K562 (cell line): ENCODE measurements around the gene AP2M1. TPM values are rescaled to one million over a fixed set of nuclear protein-coding genes. Genes with fewer than 3 reads are reported as not detected.

Experiments used
- ATAC-seq: fragments of 200-7000 bp; cut with Tn5 transposase; 3 replicates; pipeline ENCODE4 v1.9.1; 2020; ENCODE audit warnings: moderate library complexity
- BruUV-seq: library from RNA; stranded (reverse); fragments of 400-500 nt; replicated peaks from 2 replicates; lab custom pipeline; 2021; lab: Mats Ljungman, UMichigan
- CTCF ChIA-PET: fragments of 300-600 bp; formaldehyde crosslinking; extraction: SDS; loops from one replicate; lab custom pipeline; 2021; ENCODE audit warnings: low intra/inter-chr PET ratio; lab: Yijun Ruan, JAX
- POLR2A ChIA-PET: fragments of 300-600, 350-650 bp; sonication (Branson Sonifier 250); formaldehyde crosslinking; extraction: SDS; loops from one replicate; lab custom pipeline; 2021; ENCODE audit warnings: antibody characterized with exemption, inconsistent platforms; lab: Yijun Ruan, JAX
- DNase-seq, 4 experiments: peaks; one replicate each; pipeline versions ENCODE4 v3.0.0 to v3.0.0-alpha.2; 2011 to 2018; ENCODE audit warnings: low spot score in 3 of 4, mixed read lengths in 3 of 4; ENCODE audit errors: extremely low read depth in 1 of 4
- FAIRE-seq: peaks from 2 replicates; lab custom pipeline; 2011; peaks lifted over from hg19 to GRCh38; lab: Jason Lieb, UNC
- H2AFZ ChIP-seq: 2 replicates; pipeline ENCODE4 v1.6.0; 2011; ENCODE audit warnings: low read depth, low read length, control low read depth, inconsistent platforms
- H3K27ac ChIP-seq: fragments of 200-600 bp; 3 replicates; pipeline ENCODE4 v1.8.0; 2011; ENCODE audit warnings: low read depth, mild to moderate bottlenecking, control low read depth, inconsistent platforms, low read length, moderate library complexity, mixed read lengths; ENCODE audit errors: extremely low read depth
- H3K27me3 ChIP-seq, 2 experiments: fragments of 300-600 bp in 1 of 2; 2 replicates in 1 of 2; 3 replicates in 1 of 2; pipeline versions ENCODE4 v1.6.0 to v1.8.0; 2011; ENCODE audit warnings: inconsistent platforms in 2 of 2, low read length in 2 of 2, mild to moderate bottlenecking in 1 of 2, mixed read lengths in 1 of 2, moderate library complexity in 1 of 2; ENCODE audit not compliant: control insufficient read depth in 2 of 2, insufficient read depth in 2 of 2
- H3K36me3 ChIP-seq: fragments of 300-600 bp; 3 replicates; pipeline ENCODE4 v1.8.0; 2011; ENCODE audit warnings: mild to moderate bottlenecking, low read length, inconsistent platforms; ENCODE audit not compliant: control insufficient read depth, insufficient read depth
- H3K4me1 ChIP-seq, 2 experiments: fragments of 200-600 bp in 1 of 2; replicated peaks in 1 of 2; 2 replicates in 1 of 2; 3 replicates in 1 of 2; pipeline versions ENCODE4 v1.5.1 to v1.8.0; 2011; ENCODE audit warnings: inconsistent platforms in 2 of 2, low read length in 2 of 2, mild to moderate bottlenecking in 1 of 2, mixed read lengths in 1 of 2, moderate library complexity in 1 of 2; ENCODE audit not compliant: control insufficient read depth in 2 of 2, insufficient read depth in 2 of 2
- H3K4me2 ChIP-seq: 2 replicates; pipeline ENCODE4 v1.6.1; 2011; ENCODE audit warnings: low read length, control low read depth, inconsistent platforms, mixed read lengths; ENCODE audit not compliant: insufficient read depth
- H3K4me3 ChIP-seq: fragments of 200-600 bp; sonication (generic), shearing (Covaris generic); 2 replicates; pipeline ENCODE4 v1.5.1; 2016; ENCODE audit warnings: control low read depth, inconsistent platforms
- H3K79me2 ChIP-seq: fragments of 200-600 bp; 3 replicates; pipeline ENCODE4 v1.8.0; 2011; ENCODE audit warnings: low read length, inconsistent platforms; ENCODE audit not compliant: control insufficient read depth, insufficient read depth
- H3K9ac ChIP-seq, 2 experiments: 2 replicates each; pipeline versions ENCODE4 v1.6.0 to v1.6.1; 2011; ENCODE audit warnings: low read depth in 2 of 2, low read length in 2 of 2, control low read depth in 1 of 2, inconsistent platforms in 1 of 2, mild to moderate bottlenecking in 1 of 2, mixed read lengths in 1 of 2; ENCODE audit not compliant: insufficient read depth in 1 of 2
- H3K9me1 ChIP-seq: one replicate; pipeline ENCODE4 v1.6.0; 2011; ENCODE audit warnings: inconsistent platforms, mild to moderate bottlenecking, low read length, moderate library complexity; ENCODE audit not compliant: control insufficient read depth, insufficient read depth
- H3K9me3 ChIP-seq: replicated peaks from 2 replicates; pipeline ENCODE4 v1.5.1; 2011; ENCODE audit warnings: low read depth, low read length, inconsistent platforms; ENCODE audit not compliant: control insufficient read depth, insufficient read depth
- H4K20me1 ChIP-seq: replicated peaks from 2 replicates; pipeline ENCODE4 v1.6.1; 2011; ENCODE audit warnings: low read length, inconsistent platforms, mixed read lengths; ENCODE audit not compliant: control insufficient read depth, insufficient read depth
- FOXJ2 ChIP-seq: fragments of 200-800 bp; sonication (Bioruptor generic); IDR thresholded peaks from 2 replicates; pipeline ENCODE4 v1.6.1; 2016; ENCODE audit warnings: missing genetic modification characterization, missing compliant biosample characterization
- MNT ChIP-seq, 2 experiments: fragments of 450-650 bp; conservative IDR thresholded peaks; 2 replicates each; pipeline ENCODE4 v1.6.1; 2017; ENCODE audit warnings: mild to moderate bottlenecking in 2 of 2, moderate library complexity in 2 of 2
- MTF1 ChIP-seq: fragments of 250-450 bp; sonication (Bioruptor Pico); IDR thresholded peaks from 2 replicates; pipeline ENCODE4 v1.9.0; 2021; ENCODE audit warnings: moderate library complexity, mild to moderate bottlenecking, inconsistent platforms, borderline replicate concordance
- POLR2G ChIP-seq: fragments of 200-400 bp; formaldehyde crosslinking; IDR thresholded peaks from 2 replicates; pipeline ENCODE4 v1.6.1; 2017; ENCODE audit warnings: low read depth, mild to moderate bottlenecking, antibody characterized with exemption, low read length, moderate library complexity
- PURB ChIP-seq: sonication (generic); formaldehyde crosslinking; IDR thresholded peaks from 2 replicates; pipeline ENCODE4 v1.9.0; 2021; ENCODE audit warnings: low read depth, mild to moderate bottlenecking, missing genetic modification reagents
- RAD21 ChIP-seq, 2 experiments: fragments of 250-450 bp in 1 of 2; fragments of 450-650 bp in 1 of 2; sonication (Bioruptor Pico) in 1 of 2; formaldehyde crosslinking in 1 of 2; IDR thresholded peaks in 1 of 2; conservative IDR thresholded peaks in 1 of 2; 2 replicates each; pipeline versions ENCODE4 v1.4.0 to v1.8.0; 2020 to 2022; ENCODE audit warnings: mild to moderate bottlenecking in 2 of 2, moderate library complexity in 1 of 2
- RBFOX2 ChIP-seq: fragments of 200-400 bp; formaldehyde crosslinking; IDR thresholded peaks from 2 replicates; pipeline ENCODE4 v1.6.1; 2017; ENCODE audit warnings: low read depth, mild to moderate bottlenecking, low read length, moderate library complexity
- STAG1 ChIP-seq: sonication (generic); formaldehyde crosslinking; IDR thresholded peaks from 2 replicates; pipeline ENCODE4 v1.5.0; 2020; ENCODE audit warnings: missing genetic modification reagents, borderline replicate concordance
- ZNF518B ChIP-seq: fragments of 250-450 bp; sonication (Bioruptor Pico); IDR thresholded peaks from 2 replicates; pipeline ENCODE4 v1.5.0; 2021; ENCODE audit warnings: mild to moderate bottlenecking, moderate library complexity
- WGBS: fragments of 100-300 bp; shearing (Covaris generic); methylation state at CpG from one replicate; pipeline ENCODE4 v1.1.6; 2016; ENCODE audit warnings: low coverage, mixed read lengths; ENCODE audit not compliant: insufficient coverage; ENCODE audit errors: missing lambda C conversion rate; 5-methylcytosine and 5-hydroxymethylcytosine counted together
- in situ Hi-C: fragments of 300-500 bp; cut with MboI; formaldehyde crosslinking; loops from 4 replicates; pipeline ENCODE4 v1.15.0; 2018; ENCODE audit warnings: inconsistent platforms, mixed read lengths
- intact Hi-C: fragments of 100-400 bp; cut with micrococcal nuclease; formaldehyde crosslinking; loops from 2 replicates; pipeline ENCODE4 v1.14.2; 2022
- polyA plus RNA-seq, 8 experiments: library from polyadenylated mRNA; depleted of rRNA in 4 of 8; stranded (reverse) in 5 of 8; unstranded in 3 of 8; fragments of >200 nt; fragmentation: Nextera tagmentation in 2 of 8; fragmentation: Illumina TruSeq in 1 of 8; extraction: Ambion mirVana in 2 of 8; extraction: Trizol in 1 of 8; gene quantifications; 2 replicates each; pipeline versions ENCODE4 v1.2.1 to v1.2.3, GENCODE V29; 2011 to 2014; ENCODE audit warnings: inconsistent platforms in 1 of 8, missing spikeins in 1 of 8
- total RNA-seq, 7 experiments: library from RNA; depleted of rRNA in 6 of 7; stranded (reverse); fragments of >200 nt in 6 of 7; fragmentation: Illumina TruSeq in 2 of 7; extraction: Trizol in 2 of 7; gene quantifications; 2 replicates each; pipeline versions ENCODE4 v1.2.1 to v1.2.3, GENCODE V29; 2011 to 2021; ENCODE audit warnings: low replicate concordance in 1 of 7

AP2M1 gene
- total and polyA plus RNA-seq, 9 of the 15 experiments (the other 6 are each of a cell fraction or from before 2014, with no cell fraction given): 118 to 505 (median 296) TPM

GRCh38 chr3:184196536-184196935 lies 21.9 kb downstream of the AP2M1 start:
- H3K4me1 ChIP-seq: no peaks in the 10 kb centered on the region
- BruUV-seq: no TSS peak
- no peak for ATAC-seq
- no peak overlapping the region for H2AFZ ChIP-seq
- peaks cover 2% of the 10 kb centered on the region for H3K9me1 ChIP-seq
- H3K9me3 ChIP-seq: no peaks in the 10 kb centered on the region
- in situ Hi-C loops: no loop called here
- CTCF ChIA-PET: no interaction called here
- H3K36me3 ChIP-seq: peaks cover 41% of the 10 kb centered on the region; the same call in 2 of the 3 replicates
- H3K27me3 ChIP-seq: no peaks in the 10 kb centered on the region; a peak in 1 of 5 replicates
- H3K9ac ChIP-seq: peak overlapping the region in 1 of 2 experiments; percentile 4; a peak in 1 of 4 replicates
- FAIRE-seq: no peak
- no peaks in the 10 kb centered on the region for H3K79me2 ChIP-seq
- TF ChIP-seq RBFOX2: 0 out of 2 replicates have a peak, but pooled peaks have one; percentile 23
- TF ChIP-seq FOXJ2: no peak
- no peak for TF ChIP-seq PURB (CRISPR knock-in tag)
- 0 out of 2 replicates have a peak, but pooled peaks have one; percentile 24 for TF ChIP-seq POLR2G
- 83% methylated on average over 6 of the region's 6 CpGs for WGBS
- no peak for DNase-seq
- 0 out of 2 replicates have a peak, but pooled peaks cover 4% of the 10 kb centered on the region for H4K20me1 ChIP-seq
- no peak overlapping the region for H3K4me3 ChIP-seq
- intact Hi-C loops: no loop called here
- no peak overlapping the region for H3K4me2 ChIP-seq
- H3K27ac ChIP-seq: no peak overlapping the region
- POLR2A ChIA-PET: interaction anchor here (0.8 to 2.3 kb wide), 8 partner anchors 9 to 787 kb away, joined by 3 to 9 read pairs (median 4); no protein-coding TSS in a partner anchor

GRCh38 chr3:184198509-184198908 lies 23.9 kb downstream of the AP2M1 start:
- CTCF ChIA-PET: no interaction called here
- H3K9me3 ChIP-seq: no peaks in the 10 kb centered on the region
- no peak for TF ChIP-seq STAG1 (CRISPR knock-in tag)
- TF ChIP-seq ZNF518B: no peak
- peak in 1 of 2 experiments; percentile 41; a peak in 2 of 4 replicates for TF ChIP-seq RAD21 (CRISPR knock-in tag; conservative IDR thresholded peaks at IDR 0.05 in 1 of 2, IDR thresholded peaks at IDR 0.05 in 1 of 2)
- no peak for TF ChIP-seq MTF1
- no peak for TF ChIP-seq MNT (conservative IDR thresholded peaks at IDR 0.05)

More at GRCh38 chr3:184198509-184198908, 23.9 kb downstream of the AP2M1 start:
- Histone ChIP-seq H3K9ac (no peak overlapping the region), H3K4me1 (no peaks in the 10 kb centered on the region), H3K9me1 (peaks cover 2% of the 10 kb centered on the region), H3K4me2 (no peak overlapping the region), H3K36me3 (peaks cover 21% of the 10 kb centered on the region; the same call in 2 of the 3 replicates), H4K20me1 (0 out of 2 replicates have a peak, but pooled peaks cover 4% of the 10 kb centered on the region), H3K27ac (no peak overlapping the region), H3K27me3 (peaks cover 8 to 14% of the 10 kb centered on the region in 2 experiments; a peak in 4 of 5 replicates), H3K4me3 (no peak overlapping the region), H3K79me2 (no peaks in the 10 kb centered on the region), H2AFZ (no peak overlapping the region)
- FAIRE-seq (no peak), DNase-seq (no peak), ATAC-seq (peak; percentile 60)
- 34% methylated on average over 8 of the region's 9 CpGs for WGBS
- intact Hi-C loops (no loop called here), in situ Hi-C loops (no loop called here)
- BruUV-seq: no TSS peak
- POLR2A ChIA-PET: interaction anchor here (0.6 to 1.3 kb wide), 2 partner anchors 12 to 20 kb away, joined by 3 read pairs; no protein-coding TSS in a partner anchor
